Osteocyte (in vitro differentiated cells): ENCODE measurements around the gene PAQR8. TPM values are rescaled to one million over a fixed set of nuclear protein-coding genes. Genes with fewer than 3 reads are reported as not detected.

Experiments
- DNase-seq: peaks from one replicate; pipeline ENCODE4 v3.0.0; 2021; ENCODE audit warnings: mixed read lengths; ENCODE audit not compliant: unreplicated experiment; ENCODE audit errors: extremely low spot score
- H3K27ac Mint-ChIP-seq: one replicate; pipeline ENCODE4 v1.8.0; 2021; ENCODE audit warnings: mild to moderate bottlenecking, mixed read lengths; ENCODE audit not compliant: unreplicated experiment
- H3K27me3 Mint-ChIP-seq: one replicate; pipeline ENCODE4 v1.8.0; 2021; ENCODE audit warnings: mixed read lengths; ENCODE audit not compliant: unreplicated experiment
- H3K36me3 Mint-ChIP-seq: one replicate; pipeline ENCODE4 v1.8.0; 2021; ENCODE audit warnings: mixed read lengths; ENCODE audit not compliant: unreplicated experiment
- H3K4me1 Mint-ChIP-seq: one replicate; pipeline ENCODE4 v1.8.0; 2021; ENCODE audit warnings: mixed read lengths; ENCODE audit not compliant: unreplicated experiment
- H3K4me3 Mint-ChIP-seq: one replicate; pipeline ENCODE4 v1.8.0; 2021; ENCODE audit warnings: mild to moderate bottlenecking, moderate library complexity, mixed read lengths; ENCODE audit not compliant: unreplicated experiment
- H3K9me3 Mint-ChIP-seq: one replicate; pipeline ENCODE4 v1.8.0; 2021; ENCODE audit warnings: mixed read lengths; ENCODE audit not compliant: unreplicated experiment
- total RNA-seq: library from RNA; stranded (reverse); gene quantifications from 2 replicates; pipeline ENCODE4 v1.2.1, GENCODE V29; 2021
- TF ChIP-seq, protein P1 (sequence below): fragments of 200-600 bp; sonication (generic); IDR thresholded peaks from 2 replicates; pipeline ENCODE4 v1.5.0; 2021; ENCODE audit warnings: antibody characterized with exemption, mild to moderate bottlenecking, moderate library complexity

Gene PAQR8
- total RNA-seq, 1 donor from 2014 or later = 13.4 TPM

DNA sequence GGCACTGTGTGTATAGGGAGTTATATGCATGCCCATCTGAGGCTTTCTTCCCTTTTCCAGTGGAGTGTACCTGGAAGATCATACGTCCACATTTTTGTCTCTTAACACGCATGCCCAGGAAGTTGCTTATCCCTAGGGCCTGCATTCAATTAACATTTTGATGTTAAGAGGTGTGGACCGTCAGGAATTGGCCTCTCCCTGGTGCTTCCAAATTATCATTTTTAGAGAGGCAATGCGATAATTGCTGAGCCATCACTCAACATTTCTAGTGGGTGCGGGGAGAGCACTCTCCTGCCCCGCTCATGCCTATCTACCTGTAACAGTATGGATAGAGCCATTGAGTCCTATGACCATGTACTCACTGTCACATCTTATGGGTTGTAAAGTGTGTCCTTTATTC, 37.8 kb upstream of the PAQR8 start:
- Mint-ChIP-seq H3K9me3 (no peaks in the 10 kb centered on the region), H3K27ac (no peak overlapping the region), H3K36me3 (no peaks in the 10 kb centered on the region), H3K27me3 (no peaks in the 10 kb centered on the region), H3K4me3 (no peak overlapping the region), H3K4me1 (peaks cover 9% of the 10 kb centered on the region)
- no peak for DNase-seq
- TF ChIP-seq, protein P1, sequence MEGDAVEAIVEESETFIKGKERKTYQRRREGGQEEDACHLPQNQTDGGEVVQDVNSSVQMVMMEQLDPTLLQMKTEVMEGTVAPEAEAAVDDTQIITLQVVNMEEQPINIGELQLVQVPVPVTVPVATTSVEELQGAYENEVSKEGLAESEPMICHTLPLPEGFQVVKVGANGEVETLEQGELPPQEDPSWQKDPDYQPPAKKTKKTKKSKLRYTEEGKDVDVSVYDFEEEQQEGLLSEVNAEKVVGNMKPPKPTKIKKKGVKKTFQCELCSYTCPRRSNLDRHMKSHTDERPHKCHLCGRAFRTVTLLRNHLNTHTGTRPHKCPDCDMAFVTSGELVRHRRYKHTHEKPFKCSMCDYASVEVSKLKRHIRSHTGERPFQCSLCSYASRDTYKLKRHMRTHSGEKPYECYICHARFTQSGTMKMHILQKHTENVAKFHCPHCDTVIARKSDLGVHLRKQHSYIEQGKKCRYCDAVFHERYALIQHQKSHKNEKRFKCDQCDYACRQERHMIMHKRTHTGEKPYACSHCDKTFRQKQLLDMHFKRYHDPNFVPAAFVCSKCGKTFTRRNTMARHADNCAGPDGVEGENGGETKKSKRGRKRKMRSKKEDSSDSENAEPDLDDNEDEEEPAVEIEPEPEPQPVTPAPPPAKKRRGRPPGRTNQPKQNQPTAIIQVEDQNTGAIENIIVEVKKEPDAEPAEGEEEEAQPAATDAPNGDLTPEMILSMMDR = no peak

DNA sequence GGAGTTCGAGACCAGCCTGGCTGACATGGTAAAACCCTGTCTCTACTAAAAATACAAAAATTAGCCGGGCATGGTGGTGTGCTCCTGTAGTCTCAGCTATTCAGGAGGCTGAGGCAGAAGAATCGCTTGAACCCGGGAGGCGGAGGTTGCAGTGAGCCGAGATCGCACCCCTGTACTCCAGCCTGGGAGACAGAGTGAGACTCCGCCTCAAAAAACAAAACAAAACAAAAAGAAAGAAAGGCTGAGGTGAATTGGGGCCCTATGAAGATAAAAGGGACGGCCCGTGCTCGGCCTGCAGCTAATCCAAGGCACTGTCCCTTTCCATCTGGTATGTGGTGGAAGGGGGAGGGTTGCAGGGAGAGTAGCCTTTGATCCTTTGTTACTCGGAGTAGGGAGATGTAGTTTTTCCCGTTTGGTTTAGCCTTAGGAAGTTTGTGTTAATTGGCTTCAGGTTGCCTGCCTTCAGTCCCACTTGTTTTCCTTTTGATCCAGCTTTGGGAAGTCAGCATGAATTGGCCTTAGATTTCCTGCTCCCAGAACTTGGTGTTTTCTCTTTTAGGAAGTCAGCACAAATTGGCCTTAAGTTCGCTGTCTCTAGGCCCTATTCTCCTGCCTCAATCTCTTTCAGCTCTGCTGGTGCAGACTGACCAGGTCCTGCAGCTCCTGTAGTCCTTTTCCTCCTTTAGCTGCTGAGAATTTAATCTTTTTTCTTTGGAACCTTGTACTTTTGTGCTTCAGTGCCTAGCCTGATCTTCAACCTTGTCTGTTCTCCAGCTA, 36.1 kb upstream of the PAQR8 start:
- Mint-ChIP-seq H3K4me1 (peaks cover 9% of the 10 kb centered on the region), H3K9me3 (no peaks in the 10 kb centered on the region), H3K27ac (peak overlapping the region; percentile 52), H3K36me3 (no peaks in the 10 kb centered on the region), H3K4me3 (no peak overlapping the region), H3K27me3 (no peaks in the 10 kb centered on the region)
- TF ChIP-seq, protein P1 = no peak
- no peak for DNase-seq

DNA sequence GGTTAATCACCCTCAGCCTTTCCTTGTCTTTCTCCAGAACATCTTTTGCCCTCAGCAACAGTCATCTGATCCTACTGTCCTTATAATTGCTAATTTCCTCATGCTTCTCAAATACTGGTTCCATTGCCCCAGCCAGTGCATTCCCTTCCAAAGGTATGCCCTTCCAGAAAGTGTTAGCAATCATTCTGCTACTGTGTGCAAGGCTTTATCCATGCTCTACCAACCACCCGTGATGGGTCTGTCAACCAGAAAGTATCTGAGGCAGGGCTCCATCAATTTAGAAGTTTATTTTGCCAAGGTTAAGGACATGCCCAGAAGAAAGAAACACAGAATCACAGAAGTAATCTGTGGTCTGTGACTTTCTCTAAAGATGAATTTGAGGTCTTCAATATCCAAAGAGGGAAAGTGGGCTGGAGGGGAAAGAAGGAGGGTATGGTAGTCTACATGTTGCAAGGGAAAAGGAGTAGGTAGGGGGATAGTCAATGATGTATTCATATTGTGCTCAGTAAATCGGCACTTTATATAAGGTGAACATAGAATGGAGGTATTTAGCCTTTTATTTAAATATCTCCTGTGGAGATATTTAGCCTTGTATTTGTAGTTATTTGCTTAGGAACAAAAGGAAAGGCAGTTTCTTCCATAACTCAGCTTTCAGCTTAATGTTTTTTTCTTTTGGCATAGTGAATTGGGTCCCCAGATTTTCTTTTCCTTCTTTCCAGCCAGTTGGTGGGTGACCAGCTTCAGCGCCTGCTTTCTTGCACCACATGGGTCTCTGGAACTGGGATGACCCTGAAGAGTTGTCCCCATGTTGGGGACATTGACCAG, 35.2 kb upstream of the PAQR8 start:
- no peak for DNase-seq
- Mint-ChIP-seq H3K27me3 (no peaks in the 10 kb centered on the region), H3K27ac (no peak overlapping the region), H3K9me3 (no peaks in the 10 kb centered on the region), H3K36me3 (no peaks in the 10 kb centered on the region), H3K4me1 (peaks cover 9% of the 10 kb centered on the region), H3K4me3 (no peak overlapping the region)
- TF ChIP-seq, protein P1 = no peak

DNA sequence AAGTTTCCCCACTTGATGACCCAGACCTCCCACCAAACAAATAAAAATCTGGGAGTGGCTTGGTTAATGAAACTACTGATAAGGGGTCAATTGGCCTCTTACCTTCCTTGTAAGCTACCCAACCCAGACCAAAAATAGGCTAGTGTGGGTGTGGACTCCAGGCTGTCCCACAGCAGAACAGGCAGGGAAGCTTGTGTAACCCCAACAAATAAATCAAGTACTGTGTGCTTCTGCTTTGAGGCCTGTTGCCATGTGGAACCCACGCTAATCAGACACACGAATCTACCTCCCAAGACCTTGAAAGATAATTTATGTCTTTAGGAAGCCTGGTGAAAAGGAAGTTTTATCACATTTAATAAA, 33.7 kb upstream of the PAQR8 start:
- TF ChIP-seq, protein P1 = no peak
- peaks cover 9% of the 10 kb centered on the region for H3K4me1 Mint-ChIP-seq
- H3K36me3 Mint-ChIP-seq = no peaks in the 10 kb centered on the region
- no peaks in the 10 kb centered on the region for H3K27me3 Mint-ChIP-seq
- no peak for DNase-seq
- no peak overlapping the region for H3K27ac Mint-ChIP-seq
- no peak overlapping the region for H3K4me3 Mint-ChIP-seq
- H3K9me3 Mint-ChIP-seq = no peaks in the 10 kb centered on the region

DNA sequence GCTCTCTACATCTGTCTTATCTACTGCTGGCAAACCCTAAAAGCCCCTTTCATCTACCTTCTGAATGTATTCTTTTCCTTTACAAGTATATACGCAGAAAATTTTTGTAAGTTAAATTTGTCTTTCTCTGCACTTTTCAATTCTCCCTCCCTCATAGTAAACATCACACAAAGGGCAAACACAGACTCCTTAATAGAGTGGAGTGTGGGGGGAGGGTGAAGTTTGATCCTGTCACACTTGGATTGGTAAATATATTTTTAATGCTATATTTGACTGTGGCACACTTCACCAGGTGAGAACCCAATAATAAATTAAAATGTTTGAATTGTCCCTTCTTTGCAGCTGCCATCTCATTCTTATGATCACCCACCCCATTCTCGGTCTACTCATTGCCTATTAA, 33.2 kb upstream of the PAQR8 start:
- no peak for DNase-seq
- no peaks in the 10 kb centered on the region for H3K36me3 Mint-ChIP-seq
- TF ChIP-seq, protein P1 = no peak
- no peaks in the 10 kb centered on the region for H3K27me3 Mint-ChIP-seq
- H3K27ac Mint-ChIP-seq = no peak overlapping the region
- H3K4me1 Mint-ChIP-seq = peaks cover 9% of the 10 kb centered on the region
- no peaks in the 10 kb centered on the region for H3K9me3 Mint-ChIP-seq
- H3K4me3 Mint-ChIP-seq = no peak overlapping the region
